HG02938 (cell line): ENCODE results near the gene KIAA1614.

Experiments used
- ATAC-seq: cut with Tn5 transposase; IDR thresholded peaks from one replicate; pipeline ENCODE4 v1.9.1; 2021; ENCODE audit warnings: mild to moderate bottlenecking, moderate library complexity; ENCODE audit not compliant: unreplicated experiment

KIAA1614 gene, protein sequence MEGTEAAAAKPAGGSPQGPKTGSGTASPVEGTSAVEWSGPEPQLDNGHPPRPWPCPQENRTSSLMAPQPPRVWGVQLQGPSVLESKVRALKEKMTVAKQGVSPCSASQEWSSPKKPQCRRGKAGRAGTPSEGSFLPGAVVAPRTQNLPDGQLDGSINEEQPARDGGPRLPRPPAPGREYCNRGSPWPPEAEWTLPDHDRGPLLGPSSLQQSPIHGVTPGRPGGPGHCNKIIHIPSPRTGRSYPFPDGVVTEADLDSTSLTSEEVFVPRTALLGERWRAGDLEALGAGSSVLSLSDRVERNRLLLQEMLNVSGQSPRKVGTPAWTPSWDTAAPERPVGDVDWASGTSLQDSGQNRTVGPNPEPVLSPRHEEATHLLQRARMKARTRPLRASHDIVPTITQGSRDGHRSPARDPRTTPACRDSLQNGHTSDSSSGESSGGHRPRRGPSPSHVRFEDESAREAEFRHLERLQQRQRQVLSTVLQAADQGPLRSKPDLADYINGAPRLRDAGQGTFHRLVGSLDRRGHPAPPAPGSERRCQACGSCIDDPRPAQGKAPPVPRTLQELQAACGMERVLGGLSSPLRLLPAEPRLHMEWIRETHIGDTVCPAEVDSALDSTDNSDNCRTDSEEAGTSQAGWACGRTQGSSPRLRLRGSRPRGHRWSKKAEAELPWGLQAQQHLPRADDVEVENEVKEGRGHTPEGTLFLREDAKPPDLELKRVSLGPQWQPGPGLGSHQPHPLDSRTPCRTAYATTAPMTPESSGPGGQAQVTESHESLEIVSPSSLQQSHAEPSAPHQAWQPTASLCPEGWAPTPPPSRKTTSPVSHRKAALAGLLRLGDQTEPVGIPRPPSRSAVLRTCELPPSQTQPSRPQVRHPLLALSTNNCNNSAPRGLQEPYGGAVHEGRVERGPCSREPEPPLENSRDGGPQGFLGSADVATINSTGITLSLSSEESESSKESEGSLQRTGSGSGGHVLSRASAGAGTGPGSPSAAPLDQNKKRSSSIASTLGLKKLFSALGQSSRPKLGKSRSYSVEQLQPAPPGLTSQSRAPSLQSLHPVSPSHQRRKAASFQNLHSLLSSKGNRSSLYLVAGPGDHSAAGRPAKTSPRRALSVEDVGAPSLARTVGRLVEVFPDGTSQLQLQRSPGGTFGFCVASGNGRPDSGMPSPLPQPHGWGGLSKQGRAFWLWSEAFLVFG

DNA sequence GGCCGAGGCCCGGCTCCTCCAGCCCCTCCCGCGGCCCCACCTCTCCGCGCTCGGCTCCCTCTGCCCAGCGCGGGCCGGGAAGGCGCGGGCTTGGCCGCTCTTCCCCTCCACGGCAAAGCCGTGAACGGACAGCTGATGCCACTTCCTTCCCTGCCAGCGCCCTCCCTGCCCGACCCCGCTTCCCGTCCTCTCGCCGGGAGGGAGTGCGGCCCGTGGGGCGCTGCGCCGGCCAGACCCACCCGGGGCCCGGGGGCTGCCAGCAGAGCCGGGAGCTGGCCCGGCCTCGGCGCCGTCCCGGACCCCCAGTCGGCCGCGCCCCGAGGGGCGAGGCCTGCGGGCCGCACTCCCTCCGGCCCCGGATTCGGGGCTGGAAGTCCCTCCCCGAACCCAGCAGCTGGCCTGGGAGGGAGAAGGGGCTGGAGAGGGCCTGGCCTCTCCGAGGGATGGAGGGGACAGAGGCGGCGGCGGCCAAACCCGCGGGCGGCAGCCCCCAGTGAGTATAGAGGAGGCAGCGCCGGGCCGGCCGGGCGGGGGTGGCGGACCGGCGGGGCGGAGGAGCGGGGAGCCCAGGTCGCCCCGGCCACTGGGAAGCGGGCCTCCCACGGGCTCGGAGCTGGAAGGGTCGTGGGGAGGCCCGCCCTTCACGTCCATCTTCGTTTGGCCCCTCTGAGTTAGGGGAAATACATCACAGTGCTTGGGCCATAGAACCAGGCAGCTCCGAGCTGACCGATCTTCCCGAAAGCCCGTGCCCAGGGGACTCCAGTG lies at the start of gene KIAA1614:
KIAA1614 (plus strand) TSS at position 97 of the 765 bp plus-strand sequence; CDS start at position 444, 347 bp downstream.
- ATAC-seq, result no peak

DNA sequence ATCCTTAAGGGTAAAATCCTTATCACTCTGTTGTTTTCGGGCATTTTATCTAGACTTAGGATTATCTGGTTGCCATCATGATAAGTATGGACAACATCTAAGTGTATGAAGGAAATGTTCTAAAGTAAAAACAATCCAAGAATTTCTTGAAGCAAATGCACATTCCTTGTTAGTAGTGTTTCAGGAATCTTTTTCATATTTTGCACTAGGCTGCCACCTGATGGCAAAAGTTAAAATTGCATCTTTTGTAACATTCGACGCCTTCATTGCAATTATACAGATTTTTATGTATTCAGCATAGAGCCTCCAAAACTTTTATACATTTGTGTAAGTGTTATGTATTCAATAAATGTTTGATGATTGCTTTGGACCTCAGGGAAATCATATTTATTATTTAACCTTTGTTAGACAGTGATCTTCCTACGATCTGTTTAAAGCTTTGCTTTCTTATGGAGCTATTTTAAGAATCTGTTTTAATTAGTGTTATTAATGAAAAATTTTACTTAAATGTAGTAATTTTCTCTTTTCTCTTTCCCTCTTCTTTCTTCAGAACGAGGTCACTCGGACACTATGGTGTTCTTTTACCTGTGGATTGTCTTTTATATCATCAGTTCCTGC lies 49.4 kb upstream of the KIAA1614 start:
- ATAC-seq, result no peak

DNA sequence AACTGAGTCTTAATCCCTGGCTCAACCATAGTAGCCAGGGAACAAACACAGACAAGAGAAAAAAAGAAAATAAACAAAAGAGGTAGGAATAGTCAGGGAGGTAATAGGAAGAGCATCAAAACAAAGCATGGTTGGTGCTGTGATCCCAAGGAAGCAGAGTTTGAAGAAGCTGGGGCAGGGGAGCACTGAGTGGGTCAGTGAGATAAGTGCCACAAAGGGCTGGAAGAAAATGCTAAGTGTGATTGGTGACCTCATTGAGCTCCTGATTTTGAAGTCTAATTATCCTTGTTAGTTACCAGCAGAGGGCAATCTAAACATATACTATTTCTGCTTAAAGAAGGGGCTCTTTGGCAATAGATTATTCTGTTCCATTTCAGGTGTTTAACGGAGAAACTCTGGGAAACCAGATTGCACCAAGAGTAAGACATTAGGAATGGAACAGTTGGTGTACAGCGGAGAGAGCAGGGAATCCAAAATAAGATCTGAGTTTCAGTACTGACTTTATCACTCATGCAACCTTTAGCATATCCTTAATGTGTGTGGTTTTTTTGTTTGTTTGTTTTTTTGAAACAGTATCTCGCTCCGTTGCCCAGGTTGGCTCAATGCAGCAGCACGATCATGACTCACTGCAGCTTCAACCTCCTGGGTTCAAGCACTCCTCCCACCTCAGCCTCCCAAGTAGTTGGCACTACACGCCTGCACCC lies 30.7 kb upstream of the KIAA1614 start:
- ATAC-seq, result no peak

DNA sequence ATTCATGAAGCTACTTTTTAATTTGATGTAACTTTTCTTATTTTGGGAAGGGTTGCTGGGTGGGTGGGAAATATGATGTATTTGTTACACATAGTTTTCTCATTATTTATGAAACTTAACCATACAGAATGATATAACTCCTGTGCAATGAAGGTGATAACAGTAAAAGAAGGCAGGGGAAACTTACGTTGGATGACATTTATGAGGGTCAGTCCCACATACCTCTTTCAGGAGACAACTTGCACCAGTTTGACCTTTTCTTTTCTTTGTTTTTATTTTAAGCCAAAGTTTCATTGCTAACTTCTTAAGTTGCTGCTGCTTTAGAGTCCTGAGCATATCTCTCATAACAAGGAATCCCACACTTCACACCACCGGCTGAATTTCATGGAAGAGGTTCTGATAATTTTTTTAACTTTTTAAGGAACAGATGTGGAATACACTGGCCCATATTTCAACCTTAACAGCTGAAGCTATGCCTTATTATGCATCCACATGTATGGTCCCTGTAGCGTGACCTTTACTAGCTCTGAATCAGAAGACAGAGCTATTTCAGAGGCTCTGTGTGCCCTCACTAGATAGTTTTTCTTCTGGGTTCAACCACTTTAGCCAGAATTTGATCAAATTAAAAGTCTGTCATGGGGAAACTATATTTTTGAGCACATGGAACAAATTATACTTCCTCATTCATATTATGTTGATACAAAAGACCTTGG lies 28.0 kb upstream of the KIAA1614 start:
- no peak for ATAC-seq

DNA sequence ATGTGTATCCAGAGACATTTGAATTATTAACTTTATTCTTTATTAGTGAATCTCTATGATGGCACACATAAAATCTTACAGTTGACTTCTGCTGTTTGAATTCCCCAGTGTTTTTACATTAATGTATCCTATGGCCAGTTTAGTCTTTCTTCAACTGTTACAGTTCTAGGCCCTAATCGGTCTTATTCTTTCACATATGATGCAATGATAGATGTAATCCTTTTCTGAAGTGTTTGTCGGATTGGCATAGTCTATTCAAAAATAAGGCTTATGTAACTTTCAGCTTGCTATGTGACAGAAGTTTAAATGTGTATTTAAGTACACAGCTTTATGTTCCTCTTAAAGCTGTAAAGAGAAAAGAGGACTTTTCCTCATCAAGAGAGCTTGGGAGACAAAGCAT lies 26.4 kb upstream of the KIAA1614 start:
- no peak for ATAC-seq

DNA sequence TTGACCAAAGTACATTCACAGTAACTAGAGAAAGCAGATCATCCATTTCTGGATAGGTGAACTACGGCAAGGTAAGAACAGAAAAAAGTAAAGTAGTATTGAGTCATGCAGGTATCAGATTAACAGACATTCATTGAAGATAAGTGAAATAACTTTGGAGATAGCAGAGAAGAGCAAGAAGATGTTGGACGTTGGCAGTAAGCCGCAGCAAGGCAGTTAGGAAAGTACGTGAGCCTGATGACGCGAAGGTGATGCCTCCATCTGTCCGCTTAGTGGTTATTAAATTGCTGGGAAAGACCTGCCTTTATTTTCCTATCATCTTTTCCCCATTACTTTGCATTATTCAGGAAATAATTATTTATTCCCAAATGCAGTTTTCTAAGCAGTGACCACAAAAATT lies 24.9 kb upstream of the KIAA1614 start:
- ATAC-seq, result no peak

DNA sequence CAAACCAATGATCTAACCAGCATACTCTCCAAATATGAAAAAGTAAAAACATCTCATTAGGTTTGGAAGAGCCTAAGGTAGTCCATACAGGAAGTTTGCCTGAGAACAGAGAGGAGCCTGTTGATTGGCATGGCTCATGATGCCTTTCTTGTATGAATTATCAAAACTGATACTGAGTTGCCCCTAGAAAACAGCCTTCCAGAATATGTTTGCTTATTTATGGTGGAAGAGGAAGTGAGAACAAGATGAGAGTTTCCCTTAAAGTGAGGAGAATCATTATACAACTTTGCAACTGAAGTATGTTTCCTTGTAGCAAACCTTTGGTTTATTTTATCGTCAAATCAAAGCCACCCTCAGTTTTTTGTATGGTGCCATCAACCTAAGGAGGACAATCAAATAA lies 23.8 kb upstream of the KIAA1614 start:
- no peak for ATAC-seq

DNA sequence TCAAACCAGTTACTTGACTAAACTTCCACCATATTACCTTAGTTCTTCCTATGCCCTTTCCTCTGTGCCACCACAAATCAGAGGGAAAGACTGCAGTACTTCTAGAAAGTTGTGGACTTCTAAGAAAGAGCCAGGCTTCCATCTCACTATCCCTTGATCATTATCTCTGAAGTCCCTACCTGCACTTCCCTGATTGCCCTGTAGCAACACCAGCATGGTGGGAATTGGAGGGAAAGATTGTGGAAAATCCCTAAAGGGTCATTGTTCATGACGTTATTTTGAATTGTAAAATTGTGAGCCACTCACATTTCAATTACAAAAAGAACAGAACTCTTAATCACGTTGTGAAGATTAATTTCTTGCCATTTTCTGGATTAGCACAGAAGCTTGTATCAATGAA lies 23.4 kb upstream of the KIAA1614 start:
- ATAC-seq, result no peak

DNA sequence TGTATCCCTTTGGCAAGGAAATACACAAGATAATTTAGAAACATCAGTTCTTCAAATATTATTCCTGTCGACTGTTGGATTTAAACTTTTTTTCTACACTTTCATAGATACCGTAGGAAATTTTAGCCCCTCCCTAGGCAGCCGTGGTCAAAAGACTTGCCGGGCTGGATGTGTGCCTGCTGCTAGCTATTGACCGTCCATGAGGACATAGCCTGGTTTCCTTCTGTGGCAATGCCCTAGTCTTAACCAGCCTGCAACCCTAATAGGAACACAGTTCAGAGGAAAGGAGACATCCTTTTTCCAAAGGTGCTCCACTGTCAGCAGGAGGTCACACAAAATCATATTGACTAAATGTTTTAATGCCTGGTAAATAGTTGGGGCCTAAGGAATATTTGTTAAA lies 20.4 kb upstream of the KIAA1614 start:
- ATAC-seq, result no peak

DNA sequence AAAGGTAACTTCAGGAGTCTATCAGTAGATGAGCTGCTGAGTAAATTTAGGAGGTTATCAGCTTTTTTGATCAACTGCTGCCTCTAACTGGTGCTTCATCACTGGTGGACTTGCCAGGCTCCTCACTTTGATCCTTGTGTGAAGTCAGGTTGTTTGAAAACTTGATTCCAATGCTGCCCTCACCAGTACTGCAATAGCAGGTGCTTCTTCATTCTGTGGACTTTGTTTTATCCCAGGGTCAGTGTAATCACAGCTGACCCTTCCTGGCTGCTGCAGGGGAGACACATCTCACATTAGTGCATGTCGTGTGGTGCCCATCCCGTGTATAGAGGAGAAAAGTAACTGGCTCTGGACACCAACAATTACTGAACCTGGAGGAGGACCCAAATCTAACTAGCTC lies 20.0 kb upstream of the KIAA1614 start:
- ATAC-seq, result no peak

DNA sequence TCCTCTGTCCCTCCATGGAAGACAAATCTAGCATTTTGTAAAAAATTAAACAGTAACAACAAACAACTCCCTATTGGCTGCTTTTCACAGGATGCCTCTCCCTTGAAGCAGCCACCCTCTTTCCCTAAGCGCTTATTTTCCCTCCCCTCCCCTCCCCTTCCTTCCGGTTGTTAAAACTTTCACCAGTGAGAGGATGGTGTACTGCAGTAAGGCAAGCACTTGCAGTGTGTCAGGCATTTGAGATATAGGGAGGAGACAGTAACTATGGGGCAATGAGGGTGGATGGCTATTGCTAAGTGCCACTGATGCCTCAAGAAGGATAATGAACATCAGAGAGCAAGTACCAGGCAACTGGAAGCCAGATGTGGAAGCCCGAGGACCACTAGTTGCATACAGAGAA lies 19.1 kb upstream of the KIAA1614 start:
- ATAC-seq, result no peak

DNA sequence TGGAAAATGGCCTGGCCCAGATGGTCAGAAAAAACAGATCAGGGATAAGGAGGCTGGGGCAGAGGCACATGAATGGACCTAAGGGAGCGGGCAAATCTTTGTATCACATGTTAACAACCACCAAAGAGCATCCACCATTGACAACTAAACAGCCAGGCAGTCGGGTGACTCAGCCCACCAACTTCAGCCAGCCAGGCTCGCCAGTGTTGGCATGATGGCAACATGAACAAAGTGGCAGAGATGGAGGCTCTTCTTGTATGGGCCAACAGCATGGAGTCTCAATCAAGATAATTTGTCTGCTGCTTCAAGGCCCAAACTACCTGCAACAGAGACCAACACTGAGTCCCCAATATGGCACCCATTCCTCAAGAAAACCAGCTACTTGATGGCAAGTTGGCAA lies 16.5 kb upstream of the KIAA1614 start:
- no peak for ATAC-seq

DNA sequence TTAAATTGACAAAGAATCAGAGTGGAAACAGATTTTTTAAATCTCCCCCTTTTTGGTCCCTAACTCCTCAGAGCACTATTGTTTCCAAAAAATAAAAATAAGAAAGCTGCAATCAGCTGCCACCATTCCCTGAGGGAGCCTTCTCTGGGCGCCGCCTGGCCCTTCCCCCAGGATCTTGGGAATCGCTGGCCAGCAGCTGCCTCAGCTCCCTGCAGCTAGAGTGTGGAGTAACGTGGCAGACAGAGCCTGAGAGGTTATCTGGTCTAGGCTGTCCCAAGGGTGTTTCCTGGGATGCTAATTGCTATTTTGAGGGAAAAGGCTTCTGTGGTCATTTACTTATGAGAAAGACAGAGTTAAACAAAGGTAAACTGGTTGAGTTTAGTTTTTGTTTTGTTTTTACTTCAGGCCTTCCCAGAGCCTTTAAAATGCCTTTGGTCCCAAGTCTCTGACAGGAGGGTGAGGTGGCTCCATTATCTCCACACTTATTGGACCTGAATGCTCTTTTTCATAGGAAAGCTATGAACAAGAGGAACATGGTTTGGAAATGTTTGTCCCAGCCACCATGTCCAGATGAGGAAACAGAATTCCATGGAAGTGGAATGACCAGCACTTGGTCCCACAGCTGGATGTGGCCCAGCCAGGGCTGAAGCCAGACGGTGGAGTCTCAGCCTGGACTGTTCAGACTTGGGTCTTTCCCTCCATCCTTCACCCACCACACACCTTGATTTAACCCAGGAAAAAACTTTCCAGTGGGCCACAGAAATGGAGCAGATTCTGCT lies 14.1 kb upstream of the KIAA1614 start:
- ATAC-seq, result no peak

DNA sequence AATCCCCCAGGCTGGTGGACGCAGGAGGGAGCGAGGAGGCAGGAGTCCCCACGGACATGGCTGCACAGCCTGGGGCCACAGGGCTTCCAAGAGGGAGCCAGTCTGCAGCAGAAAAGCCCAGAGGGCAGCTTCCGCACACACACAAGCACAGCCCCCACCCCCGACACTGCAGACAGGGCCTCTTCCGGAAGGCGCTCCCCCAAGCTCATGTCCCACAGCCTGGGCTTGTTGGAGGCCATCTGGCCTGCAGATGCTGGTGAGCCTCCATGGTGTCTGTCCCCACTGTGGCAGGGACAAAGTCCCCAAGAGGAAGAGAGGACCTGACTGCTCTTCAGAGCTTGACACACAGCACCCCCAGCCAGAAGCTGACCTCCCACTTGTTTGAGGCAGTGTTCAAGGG lies 13.4 kb upstream of the KIAA1614 start:
- no peak for ATAC-seq

DNA sequence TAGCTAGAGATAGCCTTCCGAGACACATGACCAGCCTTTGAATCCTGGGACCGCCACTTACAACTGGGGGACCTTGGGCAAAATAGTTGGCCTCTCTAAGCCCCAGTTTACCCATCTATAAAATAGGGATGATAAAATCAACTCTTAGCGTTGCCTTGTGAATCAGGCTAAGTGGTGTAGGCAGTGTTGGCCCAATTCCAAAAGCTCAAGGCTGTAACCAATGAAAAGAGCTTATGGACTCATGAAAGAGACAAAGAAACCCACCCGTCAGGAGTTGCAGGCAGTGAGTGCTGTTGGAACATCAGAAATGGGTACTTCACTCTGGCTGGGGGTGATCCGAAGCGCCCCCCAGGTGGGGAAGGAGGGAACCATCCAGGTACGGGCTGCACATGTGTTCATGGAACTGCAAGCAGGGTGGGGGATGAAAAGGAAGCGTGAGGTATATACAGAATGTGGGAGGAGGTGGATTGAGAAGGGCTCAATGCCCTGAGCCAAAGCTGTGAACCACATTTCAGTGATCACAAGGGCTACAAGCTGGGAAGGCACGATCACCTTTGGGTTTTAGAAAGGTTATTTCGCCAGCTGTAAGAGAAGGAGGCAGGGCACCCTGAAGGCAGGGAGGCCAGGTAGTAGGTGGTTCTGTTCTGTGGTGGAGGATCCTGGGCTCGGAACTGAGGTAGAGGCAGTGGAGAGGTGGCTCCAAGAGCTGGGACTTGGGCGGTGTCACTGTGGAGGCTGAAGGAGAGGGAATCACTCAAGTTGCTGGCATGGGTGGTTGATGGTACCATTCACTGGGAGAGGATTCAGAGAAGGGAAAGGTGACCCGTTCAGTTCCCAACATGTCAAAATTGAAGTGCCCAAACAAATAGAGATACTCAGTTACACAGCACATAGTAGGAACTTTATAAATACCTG lies 11.4 kb upstream of the KIAA1614 start:
- no peak for ATAC-seq

DNA sequence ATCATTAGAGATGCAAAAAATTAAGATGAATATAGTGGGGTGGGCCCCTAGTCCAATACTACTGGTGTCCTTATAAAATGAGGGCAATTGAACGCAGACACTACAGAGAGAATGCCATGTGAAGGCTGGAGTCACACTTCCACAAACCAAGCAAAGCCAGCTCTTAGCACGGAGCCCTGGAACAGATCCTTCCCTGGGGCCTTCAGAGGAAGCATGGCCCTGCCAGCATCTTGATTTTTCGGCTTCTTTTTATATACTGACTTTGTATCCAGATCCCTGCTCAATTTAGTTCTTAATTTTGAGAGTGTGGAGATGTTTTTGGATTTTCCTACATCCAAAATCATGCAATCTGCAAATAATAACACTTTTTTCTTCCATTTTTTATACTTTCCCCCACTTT lies 10.2 kb upstream of the KIAA1614 start:
- no peak for ATAC-seq

DNA sequence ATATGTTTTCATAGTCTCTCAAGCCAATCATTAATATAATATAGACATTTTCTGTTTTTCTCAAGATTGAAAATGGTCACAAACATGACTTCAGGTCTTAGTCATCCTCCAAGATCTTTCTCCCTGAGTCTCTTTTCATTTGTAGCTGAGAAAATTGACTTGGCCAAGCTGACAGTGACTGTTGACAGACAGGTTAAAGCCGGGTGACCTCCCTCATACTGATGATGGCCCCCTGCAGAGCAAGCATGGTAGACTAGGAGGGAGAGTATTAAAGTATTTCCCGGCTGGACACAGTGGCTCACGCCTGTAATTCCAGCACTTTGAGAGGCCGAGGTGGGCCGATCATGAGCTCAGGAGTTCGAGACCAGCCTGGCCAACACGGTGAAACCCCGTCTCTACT lies 6.8 kb upstream of the KIAA1614 start:
- ATAC-seq, result no peak
